Astrocyte (in vitro differentiated cells and primary cell): Measurements from ENCODE around the gene TENM4. TPM values are rescaled to one million over a fixed set of nuclear protein-coding genes. Genes with fewer than 3 reads are reported as not detected.

Experiments
- DNase-seq: peaks from one replicate; pipeline ENCODE4 v3.0.0-alpha.2; 2010; ENCODE audit warnings: low read depth
- FAIRE-seq: peaks from 2 replicates; lab custom pipeline; 2011; peaks lifted over from hg19 to GRCh38; lab: Jason Lieb, UNC
- H2AFZ ChIP-seq: 2 replicates; pipeline ENCODE4 v1.6.0; 2012; ENCODE audit warnings: low read depth, low read length, inconsistent platforms
- H3K27ac ChIP-seq: 2 replicates; pipeline ENCODE4 v1.5.1; 2011; ENCODE audit warnings: low read depth, low read length, inconsistent platforms
- H3K27me3 ChIP-seq: 2 replicates; pipeline ENCODE4 v1.6.0; 2011; ENCODE audit warnings: low read length, inconsistent platforms; ENCODE audit not compliant: insufficient read depth
- H3K36me3 ChIP-seq: 2 replicates; pipeline ENCODE4 v1.5.1; 2011; ENCODE audit warnings: low read length, inconsistent platforms; ENCODE audit not compliant: insufficient read depth
- H3K4me1 ChIP-seq: 2 replicates; pipeline ENCODE4 v1.5.1; 2011; ENCODE audit warnings: low read length, inconsistent platforms; ENCODE audit not compliant: insufficient read depth
- H3K4me2 ChIP-seq: 2 replicates; pipeline ENCODE4 v1.6.0; 2012; ENCODE audit warnings: low read length, inconsistent platforms
- H3K4me3 ChIP-seq: 2 replicates; pipeline ENCODE4 v1.5.1; 2011; ENCODE audit warnings: low read depth, mild to moderate bottlenecking, low read length, inconsistent platforms; ENCODE audit not compliant: insufficient read depth
- H3K79me2 ChIP-seq: 2 replicates; pipeline ENCODE4 v1.6.0; 2012; ENCODE audit warnings: mild to moderate bottlenecking, low read length, inconsistent platforms; ENCODE audit not compliant: insufficient read depth
- H3K9ac ChIP-seq: 2 replicates; pipeline ENCODE4 v1.6.0; 2012; ENCODE audit warnings: mild to moderate bottlenecking, low read length, inconsistent platforms
- H3K9me3 ChIP-seq: 2 replicates; pipeline ENCODE4 v1.5.1; 2012; ENCODE audit warnings: low read depth, mild to moderate bottlenecking, low read length, inconsistent platforms; ENCODE audit not compliant: insufficient read depth
- H4K20me1 ChIP-seq: 2 replicates; pipeline ENCODE4 v1.6.0; 2012; ENCODE audit warnings: low read length, inconsistent platforms; ENCODE audit not compliant: insufficient read depth
- H3K27ac Mint-ChIP-seq: one replicate; pipeline ENCODE4 v1.8.0; 2021; ENCODE audit warnings: mild to moderate bottlenecking, mixed read lengths; ENCODE audit not compliant: unreplicated experiment
- H3K27me3 Mint-ChIP-seq: one replicate; pipeline ENCODE4 v1.8.0; 2021; ENCODE audit warnings: low read depth, mixed read lengths; ENCODE audit not compliant: unreplicated experiment
- H3K36me3 Mint-ChIP-seq: one replicate; pipeline ENCODE4 v1.8.0; 2021; ENCODE audit warnings: low read depth, mixed read lengths; ENCODE audit not compliant: unreplicated experiment
- H3K4me1 Mint-ChIP-seq: one replicate; pipeline ENCODE4 v1.8.0; 2021; ENCODE audit warnings: low read depth, mixed read lengths; ENCODE audit not compliant: unreplicated experiment
- H3K4me3 Mint-ChIP-seq: one replicate; pipeline ENCODE4 v1.8.0; 2021; ENCODE audit warnings: mild to moderate bottlenecking, moderate library complexity, mixed read lengths; ENCODE audit not compliant: unreplicated experiment
- H3K9me3 Mint-ChIP-seq: one replicate; pipeline ENCODE4 v1.8.0; 2021; ENCODE audit warnings: mild to moderate bottlenecking, mixed read lengths; ENCODE audit not compliant: unreplicated experiment
- CTCF ChIP-seq: IDR thresholded peaks from 2 replicates; pipeline ENCODE4 v1.5.1; 2011; ENCODE audit warnings: low read depth, mild to moderate bottlenecking, inconsistent platforms, low read length, moderate library complexity; ENCODE audit not compliant: insufficient read depth
- EZH2 ChIP-seq: IDR thresholded peaks from 2 replicates; pipeline ENCODE4 v1.6.1; 2012; ENCODE audit warnings: mild to moderate bottlenecking, low read length, inconsistent platforms; ENCODE audit not compliant: insufficient read depth
- total RNA-seq: library from RNA; stranded (reverse); gene quantifications from 2 replicates; pipeline ENCODE4 v1.2.1, GENCODE V29; 2021

The TENM4 gene
- total RNA-seq, 1 donor from 2014 or later = 7.5 TPM

GRCh38 chr11:79363861-79364378 lies 76.9 kb downstream of the TENM4 start:
- Mint-ChIP-seq H3K27ac (peak overlapping the region; percentile 5), H3K9me3 (no peaks in the 10 kb centered on the region), H3K4me3 (no peak overlapping the region), H3K27me3 (peaks cover 15% of the 10 kb centered on the region), H3K4me1 (peaks cover 2% of the 10 kb centered on the region), H3K36me3 (no peaks in the 10 kb centered on the region)
- TF ChIP-seq CTCF (no peak), EZH2 (no peak)
- Histone ChIP-seq H3K4me2 (no peak overlapping the region), H2AFZ (no peak overlapping the region), H3K79me2 (no peaks in the 10 kb centered on the region), H3K36me3 (no peaks in the 10 kb centered on the region), H3K4me1 (no peaks in the 10 kb centered on the region), H3K27ac (no peak overlapping the region), H3K9ac (no peak overlapping the region), H4K20me1 (peaks cover 5% of the 10 kb centered on the region), H3K4me3 (no peak overlapping the region), H3K27me3 (no peaks in the 10 kb centered on the region), H3K9me3 (no peaks in the 10 kb centered on the region)
- DNase-seq = peak; percentile 42
- no peak for FAIRE-seq

- no peak overlapping the region for H3K4me3 ChIP-seq
- peaks cover 2% of the 10 kb centered on the region for H3K4me1 Mint-ChIP-seq
- no peak overlapping the region for H2AFZ ChIP-seq
- no peaks in the 10 kb centered on the region for H3K9me3 Mint-ChIP-seq
- H3K27me3 ChIP-seq = no peaks in the 10 kb centered on the region
- no peaks in the 10 kb centered on the region for H3K9me3 ChIP-seq
- no peak overlapping the region for H3K27ac ChIP-seq
- H3K4me3 Mint-ChIP-seq = no peak overlapping the region
- H3K27me3 Mint-ChIP-seq = peaks cover 11% of the 10 kb centered on the region
- no peaks in the 10 kb centered on the region for H3K4me1 ChIP-seq
- H3K27ac Mint-ChIP-seq = no peak overlapping the region
- peaks cover 5% of the 10 kb centered on the region for H4K20me1 ChIP-seq
- TF ChIP-seq CTCF (no peak), EZH2 (no peak)
- no peak for FAIRE-seq
- no peaks in the 10 kb centered on the region for H3K36me3 Mint-ChIP-seq
- no peaks in the 10 kb centered on the region for H3K79me2 ChIP-seq
- no peak overlapping the region for H3K9ac ChIP-seq
- DNase-seq = peak; percentile 46
- H3K4me2 ChIP-seq = no peak overlapping the region
- H3K36me3 ChIP-seq = no peaks in the 10 kb centered on the region
Measured at GRCh38 chr11:79363256-79363655, 77.6 kb downstream of the TENM4 start.

GRCh38 chr11:79362821-79363220 lies 78.0 kb downstream of the TENM4 start:
- Mint-ChIP-seq H3K4me3 (no peak overlapping the region), H3K27me3 (peaks cover 12% of the 10 kb centered on the region), H3K36me3 (no peaks in the 10 kb centered on the region), H3K27ac (no peak overlapping the region), H3K9me3 (no peaks in the 10 kb centered on the region), H3K4me1 (peaks cover 2% of the 10 kb centered on the region)
- Histone ChIP-seq H3K79me2 (no peaks in the 10 kb centered on the region), H3K4me1 (no peaks in the 10 kb centered on the region), H3K9ac (no peak overlapping the region), H3K27me3 (no peaks in the 10 kb centered on the region), H4K20me1 (peaks cover 5% of the 10 kb centered on the region), H3K4me3 (no peak overlapping the region), H3K36me3 (no peaks in the 10 kb centered on the region), H3K9me3 (no peaks in the 10 kb centered on the region), H3K27ac (no peak overlapping the region), H2AFZ (no peak overlapping the region), H3K4me2 (no peak overlapping the region)
- FAIRE-seq = no peak
- DNase-seq = no peak
- TF ChIP-seq EZH2 = no peak
- no peak for TF ChIP-seq CTCF
